Left renal pelvis (tissue), 4 donors: ENCODE results near the gene UTRN. TPM values are rescaled to one million over a fixed set of nuclear protein-coding genes. Genes with fewer than 3 reads are reported as not detected.

Experiments used
- DNase-seq, 4 donors: peaks; one replicate each; pipeline ENCODE4 v3.0.0-alpha.2; 2013; ENCODE audit warnings: low read depth in 4 of 4, low spot score in 3 of 4
- polyA plus RNA-seq, 4 donors: library from polyadenylated mRNA; unstranded; fragments of 120-200 nt; gene quantifications; one replicate each; pipeline ENCODE4 v1.2.1, GENCODE V29; 2013; ENCODE audit not compliant: insufficient read length in 4 of 4

The UTRN gene
- polyA plus RNA-seq = 100 to 1,000 TPM in 3 of 4 donors, 10 to 100 TPM in 1; 69.8 to 146 (median 141) TPM

- DNase-seq = peak; percentile 59 to 72 (median 62)
These were observed at the start of gene UTRN for GRCh38 chr6:144284783-144285547. TSS of gene UTRN (plus strand) at chr6:144285335. CDS start at chr6:144291829, 6,494 bp downstream.

DNA sequence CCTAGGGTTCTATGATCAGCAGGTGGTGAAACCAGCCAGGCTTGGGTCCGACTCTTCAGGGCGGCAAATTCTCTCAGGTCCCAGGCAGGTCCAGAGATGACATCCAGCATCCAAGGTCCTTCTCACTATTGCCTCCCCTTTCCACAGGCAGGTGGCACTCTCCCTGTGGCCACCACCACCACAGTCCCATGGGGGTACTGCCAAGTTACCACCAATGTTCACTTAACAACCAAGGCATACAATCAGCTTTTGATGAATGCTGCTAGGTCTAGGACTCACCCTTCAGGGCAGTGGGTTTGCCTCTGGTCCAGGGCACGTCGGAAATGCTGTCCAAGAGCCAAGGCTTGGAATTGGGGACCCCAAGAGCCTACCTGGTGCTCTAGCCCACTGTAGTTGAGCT lies 40.4 kb upstream of the UTRN start:
- DNase-seq = no peak

DNA sequence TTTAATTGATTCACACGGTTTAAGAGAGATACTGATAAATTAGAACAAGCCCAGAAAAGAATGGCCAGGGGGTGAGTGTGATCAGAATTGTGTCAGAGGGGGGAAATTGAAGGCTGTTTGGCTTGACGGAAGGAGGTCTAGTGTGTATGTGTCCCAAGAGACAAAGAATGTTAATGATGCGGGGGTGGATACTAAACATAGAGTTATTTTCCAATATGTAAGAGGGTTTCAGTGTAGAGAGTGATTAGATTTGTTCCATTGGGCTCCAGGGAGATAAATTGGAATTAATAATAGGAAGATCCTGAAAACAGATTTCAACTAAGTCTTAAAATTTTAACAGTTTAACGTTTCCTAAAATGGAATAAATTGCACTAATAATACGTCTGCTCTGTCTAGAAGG lies 38.1 kb upstream of the UTRN start:
- no peak for DNase-seq

DNA sequence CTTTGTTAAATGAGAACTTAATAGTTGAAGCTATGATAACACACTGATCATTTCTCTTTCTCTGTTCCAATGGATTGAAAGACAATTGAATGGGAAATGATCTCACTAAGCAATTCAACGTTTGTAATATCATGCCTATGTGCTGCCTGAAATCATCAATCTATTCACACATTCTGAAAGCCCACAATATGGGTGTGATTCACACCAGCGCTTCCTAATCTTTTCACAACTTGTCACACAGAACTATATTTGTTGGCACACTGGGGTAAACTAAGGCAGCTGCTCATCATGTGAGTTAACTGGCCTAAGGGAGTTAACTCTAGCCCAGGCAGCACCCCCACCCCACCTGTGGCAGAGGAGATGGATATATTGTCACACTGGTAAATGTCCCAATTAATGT lies 37.1 kb upstream of the UTRN start:
- no peak for DNase-seq

DNA sequence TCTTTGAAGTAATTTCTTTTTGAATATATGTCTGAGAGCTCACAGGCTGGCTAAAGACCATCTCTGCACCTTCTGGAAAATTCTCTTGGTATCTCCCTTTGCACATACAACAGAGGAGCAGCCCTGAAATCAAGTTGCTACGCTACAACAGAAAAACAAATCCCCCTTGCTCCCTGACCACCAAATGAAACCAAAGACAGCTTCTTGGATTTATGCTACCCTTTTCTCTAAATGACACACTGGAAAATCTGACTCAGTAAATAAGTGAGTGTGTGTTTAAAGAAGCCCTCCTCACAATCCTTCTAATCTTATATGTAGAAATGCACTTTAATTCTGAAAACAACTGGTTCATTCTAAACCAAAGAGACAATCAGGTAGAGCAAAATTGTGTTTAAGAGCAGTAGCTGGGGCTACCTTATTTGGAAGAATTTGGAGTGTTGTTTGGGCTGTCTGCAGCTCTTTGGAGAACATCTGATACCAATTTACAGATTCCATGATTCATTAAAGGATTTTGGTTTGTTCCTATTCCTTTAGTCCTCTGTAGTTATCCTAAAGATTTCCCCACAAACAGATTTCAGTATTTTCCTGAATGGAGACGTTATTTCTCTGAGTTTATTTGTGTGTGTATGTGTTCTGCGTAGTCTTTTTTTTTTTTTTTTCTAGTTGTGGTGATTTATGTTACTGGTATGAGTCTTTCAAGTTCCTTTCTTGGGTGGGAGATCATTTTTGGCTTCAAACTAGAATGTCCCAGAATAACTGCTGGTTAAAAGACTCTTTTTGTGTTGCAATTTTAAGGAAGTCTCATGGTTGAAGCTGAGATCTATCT lies 36.4 kb upstream of the UTRN start:
- DNase-seq = peak in 1 of 4 donors; percentile 22

DNA sequence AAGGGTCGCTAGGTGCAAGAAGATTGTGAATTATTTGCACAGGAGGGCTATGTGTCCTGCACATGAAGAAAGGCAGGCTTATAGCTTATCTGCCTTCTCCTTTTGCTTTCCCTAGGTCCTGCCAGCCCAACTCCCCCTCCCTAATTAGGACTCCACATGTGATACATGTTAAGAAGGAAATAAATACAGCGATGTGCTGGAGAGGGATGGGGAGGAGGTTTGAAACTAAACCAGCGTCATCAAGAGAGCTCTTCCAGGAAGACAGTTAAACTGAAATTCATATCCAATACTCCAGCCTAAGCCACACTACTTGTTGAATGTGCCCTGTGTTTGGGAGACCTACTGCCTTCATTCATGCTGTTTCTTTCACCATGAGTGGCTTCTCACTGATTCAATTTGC lies 34.9 kb upstream of the UTRN start:
- no peak for DNase-seq

DNA sequence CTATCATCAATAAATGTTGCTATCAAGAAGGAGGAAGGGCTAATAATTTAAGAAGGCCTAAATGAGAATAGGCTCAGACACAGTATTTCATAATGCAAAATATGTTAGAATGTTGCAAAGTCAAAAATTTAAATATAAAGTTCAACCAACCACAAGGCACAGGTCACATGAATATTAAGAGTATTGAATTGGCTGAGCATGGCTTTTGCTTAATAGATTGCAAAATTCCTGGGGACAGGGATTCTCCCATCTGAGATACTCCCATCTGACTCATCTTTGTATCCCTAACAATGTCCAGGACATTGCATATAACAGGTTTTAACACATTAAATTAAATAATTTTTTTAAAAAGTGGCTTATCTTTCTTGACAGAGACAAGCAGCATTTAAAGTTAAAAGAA lies 32.9 kb upstream of the UTRN start:
- no peak for DNase-seq

GRCh38 chr6:144259986-144260385 lies 25.1 kb upstream of the UTRN start:
- DNase-seq = no peak

DNA sequence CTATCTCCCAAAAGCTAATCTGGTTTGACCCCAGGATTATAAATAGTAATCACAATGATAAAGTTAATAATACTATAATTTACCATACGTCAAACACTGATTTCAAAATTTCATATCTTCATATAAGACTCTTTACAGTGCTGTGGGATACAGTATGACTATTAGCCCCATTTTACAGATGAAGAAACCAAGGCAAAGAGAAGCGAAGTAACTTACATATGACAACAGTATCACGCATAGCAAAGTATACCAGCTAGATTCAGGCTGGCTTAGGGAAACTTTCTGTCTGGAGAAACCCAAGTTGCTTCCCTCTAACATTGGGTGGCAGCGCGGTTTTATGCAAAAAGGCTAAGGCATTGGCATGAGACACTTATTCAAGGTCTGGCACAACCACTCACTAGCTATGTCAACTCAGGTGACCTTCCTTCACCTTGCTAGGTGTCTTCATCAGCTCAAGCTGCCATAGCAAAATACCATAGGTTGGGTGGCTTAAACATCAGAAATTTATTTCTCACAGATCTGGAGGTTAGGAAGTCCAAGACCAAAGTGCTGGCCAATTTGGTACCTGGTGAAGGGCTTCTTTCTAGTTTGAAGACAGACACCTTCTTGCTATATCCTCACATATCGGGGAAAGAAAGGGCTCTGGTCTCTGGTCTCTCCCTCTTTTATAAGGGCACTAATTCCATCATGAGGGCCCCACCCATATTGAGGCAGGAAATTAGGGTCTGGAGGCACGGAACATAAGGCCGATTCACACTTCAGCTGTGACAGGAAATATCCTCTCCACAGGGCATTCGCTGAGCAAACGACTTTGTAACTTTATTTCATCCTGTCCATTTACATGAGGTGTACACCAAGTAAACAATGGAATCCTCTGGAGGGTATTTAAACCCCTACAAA lies 22.4 kb upstream of the UTRN start:
- no peak for DNase-seq

DNA sequence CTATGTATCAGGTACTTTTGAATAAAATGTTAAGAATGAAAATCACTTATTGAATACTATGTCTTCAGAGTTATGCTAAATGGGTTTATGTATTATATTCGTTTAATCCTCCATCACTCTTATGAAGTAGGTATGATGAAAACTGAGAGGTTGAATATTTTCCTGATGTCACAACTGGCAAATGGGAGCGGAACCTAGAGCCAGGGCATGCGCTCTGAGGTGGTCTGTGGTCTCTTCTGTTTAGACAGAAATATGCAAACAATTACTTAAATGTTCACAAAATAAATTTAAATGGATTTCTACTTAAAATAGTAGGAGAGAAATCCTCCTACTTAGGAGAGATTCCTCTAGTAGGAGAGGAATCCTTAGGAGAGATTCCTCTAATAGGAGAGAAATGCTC lies 21.3 kb upstream of the UTRN start:
- no peak for DNase-seq

GRCh38 chr6:144264270-144265060 lies 20.7 kb upstream of the UTRN start:
- no peak for DNase-seq

DNA sequence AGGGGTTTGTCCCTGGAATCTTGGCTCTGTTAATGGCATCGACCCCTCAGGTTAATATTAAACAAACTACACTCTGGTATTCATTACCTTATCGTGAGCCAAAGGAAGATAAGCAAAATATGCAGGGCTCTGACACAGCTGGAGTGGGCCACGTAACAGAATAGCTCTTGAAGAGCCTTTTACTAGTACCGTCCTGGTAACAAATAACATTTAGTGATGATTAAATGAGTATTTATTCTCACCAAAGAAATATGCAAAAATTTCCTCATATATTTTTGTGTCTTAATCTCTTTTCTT lies 20.1 kb upstream of the UTRN start:
- DNase-seq = no peak

GRCh38 chr6:144265390-144265789 lies 19.7 kb upstream of the UTRN start:
- DNase-seq = no peak

- DNase-seq = no peak
These were observed 19.0 kb upstream of the UTRN start for GRCh38 chr6:144266091-144266649.

GRCh38 chr6:144268794-144269349 lies 16.3 kb upstream of the UTRN start:
- DNase-seq = no peak

DNA sequence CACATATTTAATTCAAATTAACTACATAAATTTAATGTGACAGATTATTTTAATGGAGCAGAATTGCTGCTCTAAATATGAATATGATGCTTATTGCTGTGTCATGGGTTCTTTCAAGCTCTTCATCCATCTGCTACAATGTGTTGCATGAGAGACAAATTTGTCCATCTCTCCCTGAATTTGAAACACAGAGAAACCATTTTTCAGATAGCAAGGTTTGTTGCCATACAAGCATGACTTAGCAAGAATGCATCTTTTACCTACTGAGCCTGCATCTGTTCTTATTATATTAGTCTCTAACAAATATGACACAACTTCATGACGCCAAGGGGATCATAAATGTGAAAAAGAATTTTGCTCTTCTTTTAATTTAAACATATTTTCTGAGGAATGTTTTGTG lies 8.0 kb upstream of the UTRN start:
- no peak for DNase-seq

GRCh38 chr6:144277605-144278227 lies 7.4 kb upstream of the UTRN start:
- DNase-seq = no peak

DNA sequence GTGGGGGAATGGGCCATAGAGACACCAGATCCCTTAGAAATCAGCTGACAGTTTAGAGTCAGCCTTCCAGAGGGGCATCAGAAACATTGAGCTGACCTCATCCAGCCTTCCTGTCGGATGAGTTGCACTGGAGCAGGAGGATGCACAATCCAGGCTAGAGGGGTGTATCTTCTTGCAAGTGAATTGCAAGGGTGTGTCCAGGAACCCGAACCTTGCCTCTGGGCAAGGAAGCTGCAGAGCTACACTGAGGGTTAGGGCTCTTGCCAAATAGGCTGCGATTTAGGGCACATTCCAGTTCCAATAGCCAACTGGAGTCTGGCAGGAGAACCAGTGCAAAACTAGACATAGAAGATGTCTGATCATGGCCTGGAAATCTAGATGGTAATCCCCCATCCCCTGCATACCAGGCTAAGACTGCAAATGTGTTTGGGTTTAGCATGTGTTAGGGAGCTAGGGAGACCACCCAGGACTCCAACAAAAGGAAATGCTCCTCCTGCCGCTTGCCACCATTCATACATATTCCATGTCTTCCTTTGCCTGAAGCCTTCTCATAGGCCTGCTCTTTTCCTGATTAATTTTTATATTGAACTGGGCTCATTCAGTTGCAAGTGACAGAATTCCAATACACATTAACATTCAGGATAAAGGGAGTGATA lies 6.3 kb upstream of the UTRN start:
- no peak for DNase-seq
